Neural progenitor cell (in vitro differentiated cells): ENCODE results near the gene PPFIA3. TPM values are rescaled to one million over a fixed set of nuclear protein-coding genes. Genes with fewer than 3 reads are reported as not detected.
A peak's percentile ranks its signal among the peaks of the same experiment; 100 is the strongest.

ENCODE experiments used
- DNase-seq: peaks from one replicate; pipeline ENCODE4 v3.0.0-alpha.2; 2016; ENCODE audit warnings: low spot score
- H2AFZ ChIP-seq: fragments of 200-600 bp; sonication (generic); replicated peaks from 2 replicates; pipeline ENCODE4 v1.6.1; 2016; ENCODE audit warnings: antibody characterized with exemption
- H3F3A ChIP-seq: fragments of 200-600 bp; sonication (generic); 2 replicates; pipeline ENCODE4 v1.6.1; 2016; ENCODE audit warnings: antibody characterized with exemption, low read depth
- H3K27ac ChIP-seq: fragments of 200-600 bp; sonication (generic); 2 replicates; pipeline ENCODE4 v1.5.1; 2016; ENCODE audit warnings: mild to moderate bottlenecking
- H3K27me3 ChIP-seq: fragments of 200-600 bp; sonication (generic); 2 replicates; pipeline ENCODE4 v1.6.1; 2016; ENCODE audit warnings: mild to moderate bottlenecking, moderate library complexity
- H3K36me3 ChIP-seq: fragments of 200-600 bp; sonication (generic); 2 replicates; pipeline ENCODE4 v1.5.1; 2016
- H3K4me1 ChIP-seq: fragments of 200-600 bp; sonication (generic); 2 replicates; pipeline ENCODE4 v1.6.1; 2016; ENCODE audit warnings: mixed run types
- H3K4me2 ChIP-seq: fragments of 200-600 bp; sonication (generic); 2 replicates; pipeline ENCODE4 v1.6.1; 2016
- H3K4me3 ChIP-seq: fragments of 200-600 bp; sonication (generic); 2 replicates; pipeline ENCODE4 v1.5.1; 2016
- H3K79me2 ChIP-seq: fragments of 200-600 bp; sonication (generic); 2 replicates; pipeline ENCODE4 v1.6.1; 2016; ENCODE audit warnings: low read depth
- H3K9ac ChIP-seq: fragments of 200-600 bp; sonication (generic); 2 replicates; pipeline ENCODE4 v1.6.1; 2016
- H3K9me3 ChIP-seq: fragments of 200-600 bp; sonication (generic); 2 replicates; pipeline ENCODE4 v1.5.1; 2016; ENCODE audit warnings: low read depth
- H4K20me1 ChIP-seq: fragments of 200-600 bp; sonication (generic); 2 replicates; pipeline ENCODE4 v1.6.1; 2016; ENCODE audit warnings: low read depth
- H3K27ac Mint-ChIP-seq: 3 replicates; pipeline ENCODE4 v1.8.0; 2021; ENCODE audit warnings: mixed read lengths
- H3K27me3 Mint-ChIP-seq: 2 replicates; pipeline ENCODE4 v1.8.0; 2022; ENCODE audit warnings: low read depth, mild to moderate bottlenecking, inconsistent platforms, moderate library complexity, mixed read lengths; ENCODE audit not compliant: insufficient read depth
- H3K36me3 Mint-ChIP-seq: 3 replicates; pipeline ENCODE4 v1.8.0; 2021; ENCODE audit warnings: mixed read lengths
- H3K4me1 Mint-ChIP-seq: 3 replicates; pipeline ENCODE4 v1.8.0; 2021; ENCODE audit warnings: mixed read lengths
- H3K4me3 Mint-ChIP-seq: 3 replicates; pipeline ENCODE4 v1.8.0; 2021; ENCODE audit warnings: mild to moderate bottlenecking, moderate library complexity, mixed read lengths
- H3K9me3 Mint-ChIP-seq: 3 replicates; pipeline ENCODE4 v1.8.0; 2020; ENCODE audit warnings: mixed read lengths
- EZH2 ChIP-seq: fragments of 200-600 bp; sonication (generic); IDR thresholded peaks from 2 replicates; pipeline ENCODE4 v1.6.1; 2017; ENCODE audit warnings: antibody characterized with exemption, mild to moderate bottlenecking, moderate library complexity
- EZH2phosphoT487 ChIP-seq: fragments of 200-600 bp; sonication (generic); IDR thresholded peaks from 2 replicates; pipeline ENCODE4 v1.6.1; 2017; ENCODE audit warnings: antibody characterized with exemption
- total RNA-seq: library from RNA; depleted of rRNA; stranded (reverse); fragments of >200 nt; gene quantifications from 2 replicates; pipeline ENCODE4 v1.2.3, GENCODE V29; 2015; ENCODE audit warnings: low replicate concordance
- TF ChIP-seq, protein P1 (sequence below): fragments of 200-600 bp; sonication (generic); IDR thresholded peaks from 2 replicates; pipeline ENCODE4 v1.5.1; 2017; ENCODE audit warnings: antibody characterized with exemption, mild to moderate bottlenecking

Gene PPFIA3
- total RNA-seq, 1 donor from 2014 or later, result 1.8 TPM

DNA sequence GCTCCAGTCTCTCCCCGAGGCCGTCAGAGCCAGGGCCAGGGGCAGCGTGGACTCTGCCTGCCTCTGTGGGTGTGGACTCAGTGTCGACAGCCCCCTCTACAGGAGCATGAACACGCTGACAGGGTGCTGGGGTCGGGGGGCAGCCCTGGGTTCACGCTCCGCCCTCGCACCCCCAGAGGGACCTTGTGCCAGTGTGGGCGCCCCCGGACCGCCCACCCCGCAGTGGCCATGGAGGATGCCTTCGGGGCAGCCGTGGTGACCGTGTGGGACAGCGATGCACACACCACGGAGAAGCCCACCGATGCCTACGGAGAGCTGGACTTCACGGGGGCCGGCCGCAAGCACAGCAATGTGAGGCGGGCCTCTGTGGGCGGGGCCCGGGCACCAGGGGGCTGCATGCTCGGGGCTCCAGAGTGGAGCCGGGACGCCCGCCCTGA, 46.5 kb downstream of the PPFIA3 start:
- no peak overlapping the region for H3K4me2 ChIP-seq
- Mint-ChIP-seq H3K36me3 (no peaks in the 10 kb centered on the region), H3K4me1 (peaks cover 6% of the 10 kb centered on the region), H3K27me3 (peaks cover 9% of the 10 kb centered on the region), H3K4me3 (peak overlapping the region; percentile 72), H3K9me3 (no peaks in the 10 kb centered on the region), H3K27ac (no peak overlapping the region)
- no peaks in the 10 kb centered on the region for H3K9me3 ChIP-seq
- no peak overlapping the region for H2AFZ ChIP-seq
- no peak for DNase-seq
- no peaks in the 10 kb centered on the region for H4K20me1 ChIP-seq
- no peak for TF ChIP-seq EZH2phosphoT487
- TF ChIP-seq, protein P1, sequence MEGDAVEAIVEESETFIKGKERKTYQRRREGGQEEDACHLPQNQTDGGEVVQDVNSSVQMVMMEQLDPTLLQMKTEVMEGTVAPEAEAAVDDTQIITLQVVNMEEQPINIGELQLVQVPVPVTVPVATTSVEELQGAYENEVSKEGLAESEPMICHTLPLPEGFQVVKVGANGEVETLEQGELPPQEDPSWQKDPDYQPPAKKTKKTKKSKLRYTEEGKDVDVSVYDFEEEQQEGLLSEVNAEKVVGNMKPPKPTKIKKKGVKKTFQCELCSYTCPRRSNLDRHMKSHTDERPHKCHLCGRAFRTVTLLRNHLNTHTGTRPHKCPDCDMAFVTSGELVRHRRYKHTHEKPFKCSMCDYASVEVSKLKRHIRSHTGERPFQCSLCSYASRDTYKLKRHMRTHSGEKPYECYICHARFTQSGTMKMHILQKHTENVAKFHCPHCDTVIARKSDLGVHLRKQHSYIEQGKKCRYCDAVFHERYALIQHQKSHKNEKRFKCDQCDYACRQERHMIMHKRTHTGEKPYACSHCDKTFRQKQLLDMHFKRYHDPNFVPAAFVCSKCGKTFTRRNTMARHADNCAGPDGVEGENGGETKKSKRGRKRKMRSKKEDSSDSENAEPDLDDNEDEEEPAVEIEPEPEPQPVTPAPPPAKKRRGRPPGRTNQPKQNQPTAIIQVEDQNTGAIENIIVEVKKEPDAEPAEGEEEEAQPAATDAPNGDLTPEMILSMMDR, result peak; percentile 15
- H3K79me2 ChIP-seq, result no peaks in the 10 kb centered on the region
- no peaks in the 10 kb centered on the region for H3K4me1 ChIP-seq
- H3K9ac ChIP-seq, result no peak overlapping the region
- H3K27me3 ChIP-seq, result no peaks in the 10 kb centered on the region
- H3K4me3 ChIP-seq, result no peak overlapping the region
- no peaks in the 10 kb centered on the region for H3F3A ChIP-seq
- no peaks in the 10 kb centered on the region for H3K36me3 ChIP-seq
- H3K27ac ChIP-seq, result no peak overlapping the region

DNA sequence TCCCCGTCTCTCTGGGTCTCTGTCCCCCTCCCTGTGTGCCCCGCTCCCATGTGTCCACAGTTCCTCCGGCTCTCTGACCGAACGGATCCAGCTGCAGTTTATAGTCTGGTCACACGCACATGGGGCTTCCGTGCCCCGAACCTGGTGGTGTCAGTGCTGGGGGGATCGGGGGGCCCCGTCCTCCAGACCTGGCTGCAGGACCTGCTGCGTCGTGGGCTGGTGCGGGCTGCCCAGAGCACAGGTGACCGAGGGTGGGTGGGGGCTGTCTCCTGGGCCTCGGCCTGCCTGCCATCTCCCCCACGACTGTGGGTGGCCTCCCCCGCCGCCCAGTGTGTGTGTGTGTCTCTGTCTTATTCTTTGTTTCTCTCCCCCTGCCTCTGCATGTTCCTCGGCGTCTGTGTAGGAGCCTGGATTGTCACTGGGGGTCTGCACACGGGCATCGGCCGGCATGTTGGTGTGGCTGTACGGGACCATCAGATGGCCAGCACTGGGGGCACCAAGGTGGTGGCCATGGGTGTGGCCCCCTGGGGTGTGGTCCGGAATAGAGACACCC, 48.6 kb downstream of the PPFIA3 start:
- Mint-ChIP-seq H3K27me3 (peaks cover 9% of the 10 kb centered on the region), H3K9me3 (no peaks in the 10 kb centered on the region), H3K4me3 (no peak overlapping the region), H3K36me3 (no peaks in the 10 kb centered on the region), H3K27ac (no peak overlapping the region), H3K4me1 (peaks cover 6% of the 10 kb centered on the region)
- no peaks in the 10 kb centered on the region for H3K4me1 ChIP-seq
- no peaks in the 10 kb centered on the region for H3K27me3 ChIP-seq
- DNase-seq, result no peak
- H3F3A ChIP-seq, result no peaks in the 10 kb centered on the region
- H3K36me3 ChIP-seq, result no peaks in the 10 kb centered on the region
- no peaks in the 10 kb centered on the region for H3K79me2 ChIP-seq
- no peaks in the 10 kb centered on the region for H4K20me1 ChIP-seq
- no peaks in the 10 kb centered on the region for H3K9me3 ChIP-seq
- TF ChIP-seq, protein P1, result no peak
- TF ChIP-seq EZH2 (no peak), EZH2phosphoT487 (no peak)
- H3K27ac ChIP-seq, result no peak overlapping the region
- no peak overlapping the region for H3K9ac ChIP-seq
- H3K4me2 ChIP-seq, result no peak overlapping the region
- H3K4me3 ChIP-seq, result no peak overlapping the region
- H2AFZ ChIP-seq, result no peak overlapping the region

DNA sequence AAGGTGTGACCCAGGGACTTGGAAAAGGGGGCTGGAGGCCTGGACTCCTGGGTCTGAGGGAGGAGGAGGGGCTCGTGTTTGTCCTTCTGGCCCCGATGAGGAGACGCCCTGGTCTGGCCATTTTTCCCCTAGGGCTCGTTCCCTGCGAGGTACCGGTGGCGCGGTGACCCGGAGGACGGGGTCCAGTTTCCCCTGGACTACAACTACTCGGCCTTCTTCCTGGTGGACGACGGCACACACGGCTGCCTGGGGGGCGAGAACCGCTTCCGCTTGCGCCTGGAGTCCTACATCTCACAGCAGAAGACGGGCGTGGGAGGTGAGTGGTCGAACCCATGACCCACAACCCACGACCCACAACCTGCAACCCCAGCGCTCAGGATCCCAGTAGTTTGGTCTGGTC, 49.1 kb downstream of the PPFIA3 start:
- Histone ChIP-seq H4K20me1 (no peaks in the 10 kb centered on the region), H3K79me2 (no peaks in the 10 kb centered on the region), H3K9ac (no peak overlapping the region), H3K4me2 (no peak overlapping the region), H3K4me3 (no peak overlapping the region), H3K9me3 (no peaks in the 10 kb centered on the region), H3K36me3 (no peaks in the 10 kb centered on the region), H2AFZ (no peak overlapping the region), H3K27ac (no peak overlapping the region), H3K27me3 (no peaks in the 10 kb centered on the region), H3F3A (no peaks in the 10 kb centered on the region), H3K4me1 (no peaks in the 10 kb centered on the region)
- H3K9me3 Mint-ChIP-seq, result no peaks in the 10 kb centered on the region
- peaks cover 6% of the 10 kb centered on the region for H3K4me1 Mint-ChIP-seq
- TF ChIP-seq, protein P1, result no peak
- TF ChIP-seq EZH2phosphoT487 (no peak), EZH2 (no peak)
- peaks cover 9% of the 10 kb centered on the region for H3K27me3 Mint-ChIP-seq
- H3K4me3 Mint-ChIP-seq, result no peak overlapping the region
- no peak for DNase-seq
- H3K27ac Mint-ChIP-seq, result no peak overlapping the region
- no peaks in the 10 kb centered on the region for H3K36me3 Mint-ChIP-seq
